GF-D8 (cell line): ENCODE data around the gene KIF1A.

Experiments used
- DNase-seq: peaks from one replicate; lab custom pipeline; 2025; lab: John Stamatoyannopoulos, UW

The KIF1A gene

GRCh38 chr2:240797914-240798313 is 22.1 kb downstream of the KIF1A start:
- DNase-seq = no peak

DNA sequence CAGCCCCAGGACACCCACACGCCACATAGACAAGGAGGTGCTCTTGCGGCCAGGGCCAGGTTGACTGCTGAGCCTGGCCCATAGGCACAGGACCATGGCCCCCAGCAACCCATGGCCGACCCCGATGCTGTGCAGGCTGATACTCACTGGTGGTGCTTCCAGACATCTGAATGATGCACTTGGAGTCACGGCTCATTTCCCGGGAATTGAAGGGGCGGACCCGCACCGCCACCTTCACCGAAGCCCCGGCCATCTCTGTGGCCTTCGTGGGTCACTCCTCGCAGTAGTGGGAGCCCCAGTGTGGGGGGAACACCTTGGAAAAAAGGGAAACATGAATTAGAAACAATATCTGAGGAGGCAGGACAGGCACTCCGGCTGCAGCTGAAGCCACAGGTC is 22.5 kb downstream of the KIF1A start:
- DNase-seq = no peak

- no peak for DNase-seq
Measured at GRCh38 chr2:240796543-240797499, 23.2 kb downstream of the KIF1A start.

DNA sequence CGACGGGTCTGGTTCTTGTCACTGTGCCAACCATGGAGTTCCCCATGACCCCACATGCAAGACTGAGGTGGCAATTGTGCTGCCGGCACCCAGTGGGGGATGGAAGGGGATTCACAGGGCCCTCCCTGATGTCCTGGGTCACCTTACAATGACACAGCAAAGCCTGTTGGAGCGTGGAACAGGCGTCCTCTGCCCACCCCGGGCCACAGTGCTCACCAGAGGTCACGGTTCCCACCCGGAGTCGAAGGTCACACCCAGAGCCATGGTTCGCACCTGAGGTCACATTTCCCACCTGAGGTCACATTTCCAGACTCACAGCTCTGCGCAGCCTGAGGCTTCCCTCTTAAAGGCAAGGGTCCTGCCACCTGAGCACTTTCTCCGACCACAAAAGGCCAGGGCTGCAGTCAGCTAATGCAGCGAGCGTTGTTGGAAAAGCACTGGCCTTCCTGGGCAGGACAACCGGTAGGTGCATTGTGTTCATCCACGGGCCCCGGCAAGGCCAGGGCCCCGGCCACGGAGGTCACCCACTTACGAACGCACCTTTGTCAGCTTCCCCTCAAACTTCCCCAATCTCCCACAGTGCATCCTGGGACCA is 24.0 kb downstream of the KIF1A start:
- DNase-seq = no peak

DNA sequence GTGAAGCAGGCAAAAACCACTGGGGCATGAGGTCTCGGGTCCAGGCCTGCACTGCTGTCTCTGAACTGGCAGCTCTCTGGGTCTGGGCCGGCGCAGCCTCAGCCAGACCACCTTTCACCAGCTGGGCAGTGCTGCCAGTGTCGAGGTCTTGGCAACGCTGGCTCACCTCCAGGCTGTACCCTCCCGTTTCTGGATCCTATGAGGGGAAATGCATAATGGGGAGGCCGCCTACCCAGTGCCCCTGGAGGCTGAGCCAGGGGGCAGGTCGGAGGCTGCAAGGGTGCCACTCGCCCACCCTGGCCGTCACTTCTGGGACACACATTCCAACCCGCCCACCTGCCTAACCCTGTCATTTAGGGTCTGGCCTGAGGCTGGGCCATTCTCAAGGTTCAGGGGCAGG is 24.6 kb downstream of the KIF1A start:
- no peak for DNase-seq

DNA sequence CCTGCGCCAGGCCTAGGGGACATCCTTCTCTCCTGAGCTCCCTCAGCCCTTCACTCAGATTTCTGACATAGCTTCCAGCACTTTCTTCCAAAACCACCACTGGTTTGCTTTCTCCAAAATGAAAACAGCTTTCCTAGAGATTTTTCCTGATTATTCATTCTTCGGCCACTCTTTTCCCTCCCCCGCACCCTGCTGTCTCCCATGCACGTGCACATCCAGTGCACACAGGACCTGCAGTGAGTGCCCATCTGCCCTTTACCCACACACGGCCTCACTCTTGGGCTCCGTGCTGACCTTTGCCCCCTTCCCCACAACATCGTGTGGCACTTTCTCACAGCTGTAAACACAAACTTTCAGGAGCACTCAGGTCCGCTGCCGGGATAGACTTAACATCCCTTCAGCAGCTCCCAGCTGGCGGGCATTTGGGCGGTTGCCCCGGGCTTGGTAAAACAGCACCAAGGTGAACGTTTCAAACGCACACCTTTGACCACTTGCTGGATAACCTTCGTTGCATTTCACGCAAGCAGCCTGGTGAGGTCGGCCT is 25.8 kb downstream of the KIF1A start:
- no peak for DNase-seq

DNA sequence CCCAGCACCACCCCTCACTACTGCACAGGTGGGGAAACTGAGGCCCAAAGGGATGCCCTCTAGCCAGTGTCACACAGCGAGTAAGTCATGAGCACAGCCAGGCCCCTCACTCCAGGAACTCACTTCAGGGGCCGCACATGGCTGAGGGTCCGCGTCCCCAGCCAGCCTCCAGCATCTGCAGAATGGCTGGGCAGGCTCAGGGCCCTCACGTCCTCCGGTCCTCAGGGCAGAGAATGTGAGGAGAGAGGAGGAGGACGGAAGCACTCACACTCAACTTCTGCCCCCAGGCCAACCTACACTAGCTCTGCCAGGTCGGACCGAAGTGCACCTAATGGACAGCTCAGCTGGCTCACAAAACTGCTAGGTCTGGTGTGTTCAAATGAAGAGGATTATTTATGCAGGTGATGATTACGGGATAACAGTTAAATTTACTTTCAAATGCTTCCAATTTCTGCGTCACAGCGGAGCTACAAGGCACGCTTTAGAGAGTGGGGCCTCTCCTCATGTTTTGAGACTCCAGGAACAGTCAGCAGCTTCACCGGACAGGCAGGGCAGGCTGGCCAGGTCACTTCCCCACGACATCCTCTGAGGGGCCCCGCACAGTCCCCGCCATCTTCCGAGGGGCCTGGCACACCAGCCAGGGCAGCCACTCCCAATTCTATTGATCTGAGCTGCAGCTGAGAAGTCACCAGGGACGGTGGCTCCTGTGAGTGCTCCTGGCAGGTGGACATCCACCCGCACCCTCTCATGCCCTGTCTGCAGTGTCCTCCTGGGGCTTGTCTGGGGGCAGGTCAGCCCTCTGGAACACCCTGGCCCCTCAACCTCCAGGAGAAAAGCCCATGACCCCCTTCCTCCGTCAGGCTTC is 26.5 kb downstream of the KIF1A start:
- no peak for DNase-seq

- DNase-seq = no peak
Measured at GRCh38 chr2:240792629-240793312, 27.2 kb downstream of the KIF1A start.

- DNase-seq = no peak
Measured at GRCh38 chr2:240791821-240792628, 28.0 kb downstream of the KIF1A start.

DNA sequence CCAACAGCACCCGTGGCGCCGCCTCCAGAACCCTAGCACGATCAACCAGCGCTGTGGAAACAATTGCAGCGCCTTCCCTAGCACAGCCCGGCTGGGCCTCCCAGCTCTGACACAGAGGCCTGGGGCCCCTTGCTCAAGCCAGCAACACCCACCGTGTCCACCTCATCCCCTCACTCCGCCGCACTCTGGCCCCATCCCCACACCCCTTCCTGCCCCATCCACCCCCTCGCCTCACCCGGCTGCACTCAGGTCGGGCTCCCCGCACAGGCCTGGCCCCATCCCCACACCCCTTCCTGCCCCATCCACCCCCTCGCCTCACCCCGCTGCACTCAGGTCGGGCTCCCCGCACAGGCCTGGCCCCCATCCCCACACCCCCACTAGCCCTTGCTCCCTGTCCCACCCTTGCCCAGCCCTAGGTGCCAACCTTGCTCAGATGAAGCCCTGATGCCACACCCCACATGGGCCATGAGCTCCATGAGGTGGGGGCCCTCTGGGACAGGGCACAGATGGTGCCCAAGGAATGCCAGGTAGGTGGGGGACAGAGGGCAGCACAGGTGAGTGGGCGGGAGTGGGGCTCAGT is 28.7 kb downstream of the KIF1A start:
- DNase-seq = no peak

GRCh38 chr2:240790370-240791220 is 29.4 kb downstream of the KIF1A start:
- no peak for DNase-seq

GRCh38 chr2:240789501-240790369 is 30.3 kb downstream of the KIF1A start:
- no peak for DNase-seq

DNA sequence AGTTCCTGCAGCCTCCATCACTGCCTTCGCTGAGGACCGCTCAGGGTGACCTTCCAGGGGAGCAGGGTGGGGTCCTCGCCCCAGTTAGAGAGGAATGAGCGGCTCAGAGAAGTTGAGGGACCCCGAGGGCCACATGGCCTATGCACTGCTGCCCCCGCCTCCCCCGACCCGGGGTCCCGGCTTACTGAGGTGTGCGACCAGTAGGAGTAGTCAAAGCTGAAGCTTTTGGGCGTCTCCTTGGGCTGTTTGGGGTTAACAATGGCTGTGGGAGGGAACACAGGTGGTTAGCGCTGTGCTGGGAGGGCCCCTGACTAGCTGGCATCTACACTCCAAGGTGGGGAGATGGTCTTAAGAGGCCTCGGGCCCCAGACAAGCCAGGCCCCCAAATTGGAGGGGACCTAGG is 31.0 kb downstream of the KIF1A start:
- no peak for DNase-seq

- DNase-seq = no peak
Measured at GRCh38 chr2:240788482-240788881, 31.5 kb downstream of the KIF1A start.

- DNase-seq = no peak
Measured at GRCh38 chr2:240787521-240788472, 32.2 kb downstream of the KIF1A start.

GRCh38 chr2:240786871-240787311 is 33.1 kb downstream of the KIF1A start:
- DNase-seq = no peak

- no peak for DNase-seq
Measured at GRCh38 chr2:240786355-240786841, 33.6 kb downstream of the KIF1A start.
